Heart right ventricle (tissue), 16 donors: ENCODE data around the gene NTRK2. TPM values are rescaled to one million over a fixed set of nuclear protein-coding genes. Genes with fewer than 3 reads are reported as not detected.

ENCODE experiments used
- ATAC-seq, 8 donors: fragments of 200-7000 bp; cut with Tn5 transposase; one replicate each; pipeline ENCODE4 v1.9.1; 2020; ENCODE audit warnings: mild to moderate bottlenecking in 8 of 8, moderate library complexity in 8 of 8, moderate number of reproducible peaks in 1 of 8
- DNase-seq, 2 donors: peaks; one replicate each; pipeline ENCODE4 v3.0.0-alpha.2; 2020
- H3K27ac ChIP-seq, 10 donors: fragments of 200-600 bp; sonication (generic) in 2 of 10; one replicate each; pipeline versions ENCODE4 v1.5.0 to v1.8.0; 2020 to 2022; ENCODE audit warnings: mild to moderate bottlenecking in 3 of 10
- H3K27me3 ChIP-seq, 7 donors: fragments of 200-600 bp; one replicate each; pipeline ENCODE4 v1.8.0; 2021 to 2022; ENCODE audit warnings: mild to moderate bottlenecking in 2 of 7
- H3K36me3 ChIP-seq, 9 donors: fragments of 200-600 bp; sonication (generic) in 1 of 9; one replicate each; pipeline versions ENCODE4 v1.5.0 to v1.8.0; 2020 to 2022; ENCODE audit warnings: mild to moderate bottlenecking in 2 of 9
- H3K4me1 ChIP-seq, 9 donors: fragments of 200-600 bp; sonication (generic) in 1 of 9; one replicate each; pipeline versions ENCODE4 v1.5.0 to v1.8.0; 2020 to 2022; ENCODE audit warnings: mild to moderate bottlenecking in 4 of 9
- H3K4me3 ChIP-seq, 10 donors: fragments of 200-600 bp; sonication (generic) in 2 of 10; one replicate each; pipeline versions ENCODE4 v1.5.0 to v1.8.0; 2020 to 2022; ENCODE audit warnings: mild to moderate bottlenecking in 7 of 10, moderate library complexity in 2 of 10
- H3K9me3 ChIP-seq, 11 donors: fragments of 200-600 bp in 10 of 11; sonication (generic) in 2 of 11; one replicate each; pipeline versions ENCODE4 v1.5.0 to v1.8.0; 2013 to 2022; ENCODE audit warnings: mild to moderate bottlenecking in 2 of 11, control low read depth in 1 of 11, moderate library complexity in 1 of 11
- CTCF ChIP-seq, 9 donors: fragments of 200-600 bp; sonication (generic) in 2 of 9; IDR thresholded peaks; one replicate each; pipeline versions ENCODE4 v1.5.0 to v1.8.0; 2021 to 2022; ENCODE audit warnings: antibody characterized with exemption in 9 of 9, mild to moderate bottlenecking in 5 of 9, moderate library complexity in 1 of 9
- WGBS, 2 donors: extraction: QIAGEN DNeasy Blood & Tissue Kit; methylation state at CpG; one replicate each; pipeline ENCODE4 v1.1.7; 2013; ENCODE audit warnings: inconsistent platforms in 1 of 2; 5-methylcytosine and 5-hydroxymethylcytosine counted together
- intact Hi-C, 10 donors: fragments of 100-400 bp; cut with DNase I; formaldehyde crosslinking; loops; one replicate each; pipeline versions ENCODE4 v1.11.1 to v1.14.2; 2022
- polyA plus RNA-seq, 2 donors: library from polyadenylated mRNA; stranded (reverse); fragments of 200-250 nt; gene quantifications; one replicate each; pipeline ENCODE4 v1.2.3, GENCODE V29; 2013
- total RNA-seq, 10 donors: library from RNA; stranded (reverse); fragmentation: NEBNext Ultra II Directional in 3 of 10; extraction: Animal tissue kit (Norgen Biotek cat#: 25700) in 3 of 10; gene quantifications; one replicate each; pipeline versions ENCODE4 v1.2.1 to v1.2.4, GENCODE V29; 2021 to 2023
- donor health status: Arrhythmogenic right ventricular cardiomyopathy.
- donor health status: ischemic (EF 13 %, LVEDD 7.1; RV severe dilation, severe dysfunction).
- donor health status: healthy with polysubstance abuse.
- donor health status: DM: no; HTN: yes; CAD: no.
- donor health status: DM: no; HTN: no; CAD: no.
- donor health status: ischemic (EF 25% LVEDD 6.9; RV normal size, moderate dysfunction).
- donor health status: ischemic (EF 25% LVEDD 5.7; RV mildly dilated, moderate dysfunction).
- donor health status: healthy.
- donor health status: DM: yes; HTN: yes; CAD: no.
- donor health status: Ischemic cardiomyopathy.
- donor health status: ischemic (EF 35%, LVEDD 5.7; RV mildly dilated, moderate dysfunction).
- donor health status: nonischemic (EF 11% LVEDD 7.7; RV severe dilation, severe dysfunction).
- donor health status: DM: yes; HTN: yes; CAD: no.
- donor health status: PGD.
- donor health status: ischemic (EF 29% LVEDD 5.4; RV normal size, mild dysfunction).
- donor health status: nonischemic (EF 23%, LVEDD 6.1; RV moderate dilation, normal function).

Gene NTRK2
- total and polyA plus RNA-seq, 12 donors = 1.8 to 7.7 (median 3.0) TPM

GRCh38 chr9:84655447-84655846, 14.1 kb upstream of the NTRK2 start:
- Histone ChIP-seq H3K9me3 (no peaks in the 10 kb centered on the region), H3K4me3 (no peak overlapping the region), H3K27me3 (peaks cover 0 to 11% (median 0%) of the 10 kb centered on the region in 7 donors), H3K36me3 (no peaks in the 10 kb centered on the region), H3K27ac (no peak overlapping the region), H3K4me1 (no peaks in the 10 kb centered on the region)
- WGBS, 2 donors = 80% methylated on average over 5 of the region's 5 CpGs
- ATAC-seq (no peak), DNase-seq (no peak)
- TF ChIP-seq CTCF (IDR thresholded peaks at IDR 0.05) = no peak
- intact Hi-C loops = no loop called here

- 69 to 79% methylated on average over 5 of the region's 5 CpGs for WGBS, 2 donors
- DNase-seq (no peak), ATAC-seq (no peak)
- H3K36me3 ChIP-seq = no peaks in the 10 kb centered on the region
- intact Hi-C loops = no loop called here
- no peak overlapping the region for H3K27ac ChIP-seq
- H3K4me3 ChIP-seq = no peak overlapping the region
- H3K9me3 ChIP-seq = peaks cover 0 to 12% (median 0%) of the 10 kb centered on the region in 11 donors
- no peaks in the 10 kb centered on the region for H3K4me1 ChIP-seq
- H3K27me3 ChIP-seq = peaks cover 0 to 13% (median 0%) of the 10 kb centered on the region in 7 donors
- TF ChIP-seq CTCF (IDR thresholded peaks at IDR 0.05) = no peak
These were observed 10.2 kb upstream of the NTRK2 start for GRCh38 chr9:84659313-84659712.

GRCh38 chr9:84659773-84660172, 9.8 kb upstream of the NTRK2 start:
- TF ChIP-seq CTCF (IDR thresholded peaks at IDR 0.05) = no peak
- Histone ChIP-seq H3K4me1 (no peaks in the 10 kb centered on the region), H3K4me3 (no peak overlapping the region), H3K9me3 (peaks cover 0 to 12% (median 0%) of the 10 kb centered on the region in 11 donors), H3K27me3 (peaks cover 0 to 13% (median 0%) of the 10 kb centered on the region in 7 donors), H3K36me3 (no peaks in the 10 kb centered on the region), H3K27ac (no peak overlapping the region)
- no peak for DNase-seq
- WGBS, 2 donors = 80 to 98% methylated on average over 1 of the region's 1 CpG
- intact Hi-C loops = loop anchor here in 3 of 10 donors (10.0 kb wide), 3 partner anchors 255 to 295 kb away; no protein-coding TSS in a partner anchor
- no peak for ATAC-seq

GRCh38 chr9:84667571-84668195, 1.8 kb upstream of the NTRK2 start:
- H3K4me3 ChIP-seq = peak overlapping the region in 9 of 10 donors; percentile 35 to 62 (median 57)
- H3K4me1 ChIP-seq = peaks cover 5 to 34% (median 26%) of the 10 kb centered on the region in 9 donors
- peaks cover 3 to 63% (median 29%) of the 10 kb centered on the region in 7 donors for H3K27me3 ChIP-seq
- H3K36me3 ChIP-seq = no peaks in the 10 kb centered on the region
- intact Hi-C loops = loop anchor here in 4 of 10 donors (1.0 to 10.0 kb wide), 5 partner anchors 263 to 287 kb away; no protein-coding TSS in a partner anchor
- DNase-seq (peak in 1 of 2 donors; percentile 5), ATAC-seq (peak in 6 of 8 donors; percentile 15 to 37 (median 20))
- peak in 7 of 9 donors; percentile 10 to 43 (median 26) for TF ChIP-seq CTCF (IDR thresholded peaks at IDR 0.05)
- WGBS, 2 donors = 4% methylated on average over 27 of the region's 27 CpGs
- peak overlapping the region in 1 of 10 donors; percentile 30 for H3K27ac ChIP-seq
- peaks cover 0 to 20% (median 0%) of the 10 kb centered on the region in 11 donors for H3K9me3 ChIP-seq
